ENCODE measurements around the gene C6orf47. TPM values are rescaled to one million over a fixed set of nuclear protein-coding genes. Genes with fewer than 3 reads are reported as not detected.

C6orf47 gene
- total and polyA plus RNA-seq, 2 of the 13 experiments (the other 11 are each of a cell fraction or from before 2014, with no cell fraction given), result 1.7 to 18.1 TPM

DNA sequence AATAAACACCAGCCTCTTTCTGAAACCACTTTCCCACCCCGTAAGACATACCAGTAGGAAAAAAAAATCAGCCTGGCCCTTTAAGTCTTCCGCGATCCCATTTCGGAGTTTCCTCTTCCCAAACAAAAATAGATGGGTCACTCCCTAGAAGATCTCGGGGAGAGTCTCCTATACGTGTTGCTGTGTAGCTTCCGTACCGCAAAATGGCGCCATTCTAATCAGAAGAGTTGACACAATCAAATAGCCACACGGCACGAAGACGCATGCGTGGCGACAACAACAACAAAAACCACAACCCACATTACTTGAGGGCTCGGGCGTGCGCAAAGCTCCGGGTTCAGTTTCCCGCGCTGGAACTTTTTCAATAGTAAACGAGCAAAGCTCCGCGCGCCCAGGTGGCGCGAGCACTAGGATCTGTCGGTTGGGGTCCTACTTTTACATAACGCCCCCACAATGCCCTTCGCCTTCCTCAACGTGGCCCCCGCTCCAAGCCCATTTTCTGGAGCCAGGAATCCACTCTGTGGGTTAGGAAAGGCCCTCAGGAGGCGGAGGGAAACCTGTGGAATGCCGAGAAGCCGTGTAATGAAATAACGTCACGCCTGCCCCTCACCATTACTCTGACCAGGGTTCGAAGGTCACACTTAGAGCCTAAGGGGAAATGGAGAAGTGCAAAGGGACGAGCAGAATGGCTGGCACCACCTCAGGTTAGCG, 4.4 kb upstream of the C6orf47 start, which contains the start of gene GPANK1 (continued):
- TF ChIP-seq, protein P1, sequence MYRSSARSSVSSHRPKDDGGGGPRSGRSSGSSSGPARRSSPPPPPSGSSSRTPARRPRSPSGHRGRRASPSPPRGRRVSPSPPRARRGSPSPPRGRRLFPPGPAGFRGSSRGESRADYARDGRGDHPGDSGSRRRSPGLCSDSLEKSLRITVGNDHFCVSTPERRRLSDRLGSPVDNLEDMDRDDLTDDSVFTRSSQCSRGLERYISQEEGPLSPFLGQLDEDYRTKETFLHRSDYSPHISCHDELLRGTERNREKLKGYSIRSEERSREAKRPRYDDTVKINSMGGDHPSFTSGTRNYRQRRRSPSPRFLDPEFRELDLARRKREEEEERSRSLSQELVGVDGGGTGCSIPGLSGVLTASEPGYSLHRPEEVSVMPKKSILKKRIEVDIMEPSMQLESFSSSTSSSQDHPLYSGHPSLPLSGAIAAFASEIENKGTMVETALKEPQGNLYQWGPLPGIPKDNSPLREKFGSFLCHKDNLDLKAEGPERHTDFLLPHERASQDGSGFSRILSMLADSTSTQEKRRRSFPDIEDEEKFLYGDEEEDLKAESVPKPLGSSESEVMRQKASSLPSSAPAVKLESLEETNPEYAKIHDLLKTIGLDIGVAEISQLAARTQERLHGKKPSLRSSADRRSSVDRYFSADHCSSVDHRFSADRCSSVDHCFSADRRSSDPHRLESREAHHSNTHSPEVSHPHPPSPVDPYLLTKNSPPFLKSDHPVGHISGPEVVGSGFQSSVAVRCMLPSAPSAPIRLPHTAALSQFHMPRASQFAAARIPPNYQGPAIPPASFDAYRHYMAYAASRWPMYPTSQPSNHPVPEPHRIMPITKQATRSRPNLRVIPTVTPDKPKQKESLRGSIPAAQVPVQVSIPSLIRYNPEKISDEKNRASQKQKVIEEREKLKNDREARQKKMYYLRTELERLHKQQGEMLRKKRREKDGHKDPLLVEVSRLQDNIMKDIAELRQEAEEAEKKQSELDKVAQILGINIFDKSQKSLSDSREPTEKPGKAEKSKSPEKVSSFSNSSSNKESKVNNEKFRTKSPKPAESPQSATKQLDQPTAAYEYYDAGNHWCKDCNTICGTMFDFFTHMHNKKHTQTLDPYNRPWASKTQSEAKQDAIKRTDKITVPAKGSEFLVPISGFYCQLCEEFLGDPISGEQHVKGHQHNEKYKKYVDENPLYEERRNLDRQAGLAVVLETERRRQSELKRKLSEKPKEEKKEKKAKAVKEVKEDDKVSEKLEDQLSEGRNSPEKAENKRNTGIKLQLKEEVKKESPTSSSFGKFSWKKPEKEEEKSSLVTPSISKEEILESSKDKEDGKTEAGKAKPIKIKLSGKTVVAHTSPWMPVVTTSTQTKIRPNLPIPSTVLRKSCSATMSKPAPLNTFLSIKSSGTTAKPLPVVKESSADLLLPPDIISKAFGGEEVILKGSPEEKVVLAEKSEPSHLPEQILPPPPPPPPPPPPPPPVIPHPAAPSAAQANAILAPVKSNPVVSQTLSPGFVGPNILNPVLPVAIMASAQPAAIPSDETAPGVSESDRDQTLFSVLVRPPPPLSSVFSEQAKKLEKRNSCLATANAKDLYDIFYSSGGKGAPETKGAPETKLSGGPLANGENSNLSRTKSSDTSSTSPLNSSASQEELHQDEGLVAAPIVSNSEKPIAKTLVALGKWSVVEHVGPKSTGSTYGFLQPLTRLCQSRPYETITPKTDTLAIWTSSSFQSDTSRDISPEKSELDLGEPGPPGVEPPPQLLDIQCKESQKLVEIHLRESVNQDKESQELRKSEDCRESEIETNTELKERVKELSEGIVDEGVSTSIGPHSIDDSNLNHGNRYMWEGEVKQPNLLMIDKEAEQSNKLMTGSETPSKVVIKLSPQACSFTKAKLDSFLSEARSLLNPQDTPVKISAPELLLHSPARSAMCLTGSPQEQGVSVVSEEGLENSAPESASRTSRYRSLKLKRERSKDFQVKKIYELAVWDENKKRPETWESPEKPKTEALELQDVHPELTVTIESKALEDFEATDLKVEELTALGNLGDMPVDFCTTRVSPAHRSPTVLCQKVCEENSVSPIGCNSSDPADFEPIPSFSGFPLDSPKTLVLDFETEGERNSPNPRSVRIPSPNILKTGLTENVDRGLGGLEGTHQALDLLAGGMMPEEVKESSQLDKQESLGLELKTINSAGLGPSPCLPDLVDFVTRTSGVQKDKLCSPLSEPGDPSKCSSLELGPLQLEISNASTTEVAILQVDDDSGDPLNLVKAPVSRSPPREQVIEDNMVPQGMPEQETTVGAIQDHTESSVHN (CRISPR knock-in tag; IDR thresholded peaks at IDR 0.05), result no peak
- TF ChIP-seq ZNF614 (CRISPR knock-in tag; IDR thresholded peaks at IDR 0.05; ENCODE audit: borderline replicate concordance) (peak; percentile 65; the same call in 1 of the 2 replicates), SAP130 (CRISPR knock-in tag; IDR thresholded peaks at IDR 0.05; ENCODE audit: low read depth) (peak; percentile 86), RBM22 (optimal IDR thresholded peaks at IDR 0.05; ENCODE audit: low read length) (peak; percentile 37), NCOR1 (IDR thresholded peaks at IDR 0.05; ENCODE audit: borderline replicate concordance, low read length) (peak; percentile 58; the same call in 1 of the 2 replicates), ZNF558 (CRISPR knock-in tag; IDR thresholded peaks at IDR 0.05; ENCODE audit: borderline replicate concordance) (peak; percentile 18; the same call in 1 of the 2 replicates), PAX8 (CRISPR knock-in tag; IDR thresholded peaks at IDR 0.05; ENCODE audit: borderline replicate concordance) (no peak), ZNF703 (CRISPR knock-in tag; IDR thresholded peaks at IDR 0.05; ENCODE audit: borderline replicate concordance) (no peak), ZNF143 (CRISPR knock-in tag; IDR thresholded peaks at IDR 0.05) (peak; percentile 68), SP2 (CRISPR knock-in tag; IDR thresholded peaks at IDR 0.05) (0 out of 2 replicates have a peak, but pooled peaks have one; percentile 0), SP1 (IDR thresholded peaks at IDR 0.05) (no peak), SP1 (CRISPR knock-in tag; IDR thresholded peaks at IDR 0.05) (no peak; the same call in 1 of the 2 replicates), ZFP62 (CRISPR knock-in tag; IDR thresholded peaks at IDR 0.05) (no peak), ZNF709 (CRISPR knock-in tag; IDR thresholded peaks at IDR 0.05) (no peak), CCDC6 (CRISPR knock-in tag; IDR thresholded peaks at IDR 0.05) (peak; percentile 60; the same call in 1 of the 2 replicates), ZNF260 (CRISPR knock-in tag; IDR thresholded peaks at IDR 0.05; ENCODE audit: borderline replicate concordance, low read depth) (no peak)
- TF ChIP-seq, protein P2, sequence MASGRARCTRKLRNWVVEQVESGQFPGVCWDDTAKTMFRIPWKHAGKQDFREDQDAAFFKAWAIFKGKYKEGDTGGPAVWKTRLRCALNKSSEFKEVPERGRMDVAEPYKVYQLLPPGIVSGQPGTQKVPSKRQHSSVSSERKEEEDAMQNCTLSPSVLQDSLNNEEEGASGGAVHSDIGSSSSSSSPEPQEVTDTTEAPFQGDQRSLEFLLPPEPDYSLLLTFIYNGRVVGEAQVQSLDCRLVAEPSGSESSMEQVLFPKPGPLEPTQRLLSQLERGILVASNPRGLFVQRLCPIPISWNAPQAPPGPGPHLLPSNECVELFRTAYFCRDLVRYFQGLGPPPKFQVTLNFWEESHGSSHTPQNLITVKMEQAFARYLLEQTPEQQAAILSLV (CRISPR knock-in tag; IDR thresholded peaks at IDR 0.05; ENCODE audit: borderline replicate concordance), result peak; percentile 81

Measured in HepG2 (cell line).